SK-N-SH (cell line): Measurements from ENCODE around the gene ITGAE. TPM values are rescaled to one million over a fixed set of nuclear protein-coding genes. Genes with fewer than 3 reads are reported as not detected.

ENCODE experiments used
- CTCF ChIA-PET: fragments of 300-600, 350-600 bp; formaldehyde crosslinking; extraction: SDS; loops from one replicate; lab custom pipeline; 2021; lab: Yijun Ruan, JAX
- POLR2A ChIA-PET: fragments of 350-600 bp; sonication (Branson Sonifier 250); formaldehyde crosslinking; extraction: SDS; loops from one replicate; lab custom pipeline; 2020; ENCODE audit warnings: antibody characterized with exemption, inconsistent platforms; lab: Yijun Ruan, JAX
- DNase-seq: peaks from one replicate; pipeline ENCODE4 v3.0.0; 2012
- H2AFZ ChIP-seq: fragments of 200-600 bp; sonication (generic); 2 replicates; pipeline ENCODE4 v1.8.1; 2016; ENCODE audit warnings: antibody characterized with exemption, mild to moderate bottlenecking, low read depth
- H3F3A ChIP-seq: fragments of 200-600 bp; sonication (generic); replicated peaks from 2 replicates; pipeline ENCODE3; 2016; ENCODE audit warnings: antibody characterized with exemption, mild to moderate bottlenecking; ENCODE audit not compliant: insufficient read depth
- H3K27ac ChIP-seq, 2 experiments: fragments of 200-500 bp in 1 of 2; fragments of 200-600 bp in 1 of 2; sonication (Bioruptor generic) in 1 of 2; sonication (generic), shearing (Covaris generic) in 1 of 2; 2 replicates each; pipeline versions ENCODE4 v1.5.1 to v1.6.1; 2014 to 2016; ENCODE audit warnings: low read depth in 2 of 2, inconsistent platforms in 1 of 2, low read length in 1 of 2, mild to moderate bottlenecking in 1 of 2, mixed read lengths in 1 of 2
- H3K27me3 ChIP-seq: fragments of 200-600 bp; sonication (generic), shearing (Covaris generic); 2 replicates; pipeline ENCODE4 v1.6.1; 2016; ENCODE audit warnings: mixed run types; ENCODE audit not compliant: insufficient read depth
- H3K36me3 ChIP-seq, 2 experiments: fragments of 200-500 bp in 1 of 2; fragments of 200-600 bp in 1 of 2; sonication (Bioruptor generic) in 1 of 2; sonication (generic) in 1 of 2; replicated peaks in 1 of 2; 2 replicates each; pipeline versions ENCODE3 to v1.5.1; 2014 to 2016; ENCODE audit warnings: low read length in 1 of 2, mild to moderate bottlenecking in 1 of 2; ENCODE audit not compliant: insufficient read depth in 2 of 2, control insufficient read depth in 1 of 2
- H3K4me1 ChIP-seq, 2 experiments: fragments of 200-500 bp in 1 of 2; fragments of 200-600 bp in 1 of 2; sonication (Bioruptor generic) in 1 of 2; sonication (generic), shearing (Covaris generic) in 1 of 2; 2 replicates each; pipeline versions ENCODE4 v1.5.1 to v1.6.1; 2014 to 2016; ENCODE audit warnings: low read depth in 1 of 2, low read length in 1 of 2, mixed run types in 1 of 2; ENCODE audit not compliant: insufficient read depth in 2 of 2, control insufficient read depth in 1 of 2
- H3K4me2 ChIP-seq: fragments of 200-600 bp; sonication (generic), shearing (Covaris generic); 2 replicates; pipeline ENCODE4 v1.6.1; 2017; ENCODE audit warnings: mixed run types
- H3K4me3 ChIP-seq, 2 experiments: fragments of 200-500 bp in 1 of 2; fragments of 200-600 bp in 1 of 2; sonication (Bioruptor generic) in 1 of 2; sonication (generic), shearing (Covaris generic) in 1 of 2; 2 replicates each; pipeline versions ENCODE4 v1.5.1 to v1.8.1; 2014 to 2016; ENCODE audit warnings: low read depth in 2 of 2, inconsistent platforms in 1 of 2, low read length in 1 of 2, mild to moderate bottlenecking in 1 of 2, mixed read lengths in 1 of 2, moderate library complexity in 1 of 2
- H3K79me2 ChIP-seq: fragments of 200-600 bp; sonication (generic); 2 replicates; pipeline ENCODE4 v1.8.1; 2017; ENCODE audit warnings: mild to moderate bottlenecking; ENCODE audit not compliant: insufficient read depth
- H3K9ac ChIP-seq: fragments of 200-600 bp; sonication (generic); 2 replicates; pipeline ENCODE4 v1.6.1; 2017; ENCODE audit warnings: mixed run types
- H3K9me2 ChIP-seq: fragments of 200-600 bp; sonication (generic); 2 replicates; pipeline ENCODE4 v1.6.1; 2017; ENCODE audit warnings: mixed run types
- H3K9me3 ChIP-seq: fragments of 200-600 bp; sonication (generic); 2 replicates; pipeline ENCODE4 v1.6.1; 2017; ENCODE audit warnings: mixed run types, mild to moderate bottlenecking, moderate library complexity
- H4K20me1 ChIP-seq: fragments of 200-600 bp; sonication (generic); 2 replicates; pipeline ENCODE4 v1.6.1; 2017; ENCODE audit warnings: mild to moderate bottlenecking, mixed run types; ENCODE audit not compliant: insufficient read depth
- CHD2 ChIP-seq: fragments of 150-350 bp; IDR thresholded peaks from 2 replicates; pipeline ENCODE4 v1.6.1; 2018; ENCODE audit warnings: low read length; ENCODE audit not compliant: partially characterized antibody
- EP300 ChIP-seq, 2 experiments: IDR thresholded peaks; 2 replicates each; pipeline versions ENCODE4 v1.4.0 to v1.6.1; 2012; ENCODE audit warnings: borderline replicate concordance in 1 of 2, low read depth in 1 of 2, low read length in 1 of 2
- FOSL2 ChIP-seq: IDR thresholded peaks from 2 replicates; pipeline ENCODE4 v1.4.0; 2012; ENCODE audit warnings: low read depth, mild to moderate bottlenecking, moderate library complexity, borderline replicate concordance
- FOXJ3 ChIP-seq: sonication (generic); formaldehyde crosslinking; IDR thresholded peaks from 2 replicates; pipeline ENCODE4 v1.5.1; 2020; ENCODE audit warnings: mild to moderate bottlenecking, missing genetic modification reagents
- GABPA ChIP-seq: IDR thresholded peaks from 2 replicates; pipeline ENCODE4 v1.4.0; 2012; ENCODE audit warnings: low read depth, mild to moderate bottlenecking
- IRF3 ChIP-seq: fragments of 150-350 bp; IDR thresholded peaks from 2 replicates; pipeline ENCODE4 v1.6.1; 2016; ENCODE audit warnings: mild to moderate bottlenecking, low read depth, low read length
- JUND ChIP-seq: IDR thresholded peaks from 2 replicates; pipeline ENCODE4 v1.4.0; 2012
- MEF2A ChIP-seq: IDR thresholded peaks from 2 replicates; pipeline ENCODE4 v1.4.0; 2012; ENCODE audit warnings: low read depth, borderline replicate concordance
- MXI1 ChIP-seq: IDR thresholded peaks from 2 replicates; pipeline ENCODE4 v1.6.1; 2012; ENCODE audit warnings: mild to moderate bottlenecking, low read depth, low read length, improper control_type of control experiment
- NFIC ChIP-seq: IDR thresholded peaks from 2 replicates; pipeline ENCODE4 v1.4.0; 2012; ENCODE audit warnings: borderline replicate concordance
- NRF1 ChIP-seq: IDR thresholded peaks from 2 replicates; pipeline ENCODE4 v1.6.1; 2012; ENCODE audit warnings: low read depth, mild to moderate bottlenecking, low read length
- POLR2AphosphoS5 ChIP-seq: IDR thresholded peaks from 2 replicates; pipeline ENCODE4 v1.6.1; 2012; ENCODE audit warnings: low read depth, low read length
- RCOR1 ChIP-seq: fragments of 150-350 bp; IDR thresholded peaks from 2 replicates; pipeline ENCODE4 v1.6.1; 2017; ENCODE audit warnings: antibody characterized with exemption, low read length
- REST ChIP-seq: IDR thresholded peaks from 2 replicates; pipeline ENCODE4 v1.6.1; 2012; ENCODE audit warnings: mild to moderate bottlenecking, low read depth, low read length, moderate library complexity
- RFX5 ChIP-seq: IDR thresholded peaks from 2 replicates; pipeline ENCODE4 v1.6.1; 2012; ENCODE audit warnings: mild to moderate bottlenecking, improper control_type of control experiment, low read length
- RXRA ChIP-seq: IDR thresholded peaks from 2 replicates; pipeline ENCODE4 v1.4.0; 2012; ENCODE audit warnings: low read depth, mild to moderate bottlenecking, borderline replicate concordance
- SIN3A ChIP-seq: IDR thresholded peaks from 2 replicates; pipeline ENCODE4 v1.6.1; 2012; ENCODE audit warnings: low read depth, mild to moderate bottlenecking, low read length, moderate library complexity, borderline replicate concordance
- SMC3 ChIP-seq: IDR thresholded peaks from 2 replicates; pipeline ENCODE4 v1.6.1; 2012; ENCODE audit warnings: low read depth, low read length, improper control_type of control experiment
- TAF1 ChIP-seq: IDR thresholded peaks from 2 replicates; pipeline ENCODE4 v1.6.1; 2012; ENCODE audit warnings: low read depth, mild to moderate bottlenecking, low read length, moderate library complexity, borderline replicate concordance
- TEAD4 ChIP-seq: IDR thresholded peaks from 2 replicates; pipeline ENCODE4 v1.4.0; 2012; ENCODE audit warnings: mild to moderate bottlenecking, borderline replicate concordance; ENCODE audit not compliant: insufficient read depth
- YY1 ChIP-seq: IDR thresholded peaks from 2 replicates; pipeline ENCODE4 v1.4.0; 2012; ENCODE audit warnings: low read depth, mild to moderate bottlenecking
- WGBS: methylation state at CpG from one replicate; pipeline ENCODE4 v1.1.6; 2017; ENCODE audit warnings: low lambda C conversion rate; 5-methylcytosine and 5-hydroxymethylcytosine counted together
- polyA plus RNA-seq, 3 experiments: library from polyadenylated mRNA; depleted of rRNA; stranded (reverse); fragments of >200 nt; gene quantifications; 2 replicates each; pipeline ENCODE4 v1.2.3, GENCODE V29; 2012
- TF ChIP-seq, protein P1 (sequence below): IDR thresholded peaks from 2 replicates; pipeline ENCODE4; 2012
- TF ChIP-seq, protein P2 (sequence below): IDR thresholded peaks from 2 replicates; pipeline ENCODE4 v1.4.0; 2012; ENCODE audit warnings: low read depth

Gene ITGAE
- polyA plus RNA-seq, 1 of the 3 experiments (the other 2 are of a cell fraction), result 56.7 TPM

DNA sequence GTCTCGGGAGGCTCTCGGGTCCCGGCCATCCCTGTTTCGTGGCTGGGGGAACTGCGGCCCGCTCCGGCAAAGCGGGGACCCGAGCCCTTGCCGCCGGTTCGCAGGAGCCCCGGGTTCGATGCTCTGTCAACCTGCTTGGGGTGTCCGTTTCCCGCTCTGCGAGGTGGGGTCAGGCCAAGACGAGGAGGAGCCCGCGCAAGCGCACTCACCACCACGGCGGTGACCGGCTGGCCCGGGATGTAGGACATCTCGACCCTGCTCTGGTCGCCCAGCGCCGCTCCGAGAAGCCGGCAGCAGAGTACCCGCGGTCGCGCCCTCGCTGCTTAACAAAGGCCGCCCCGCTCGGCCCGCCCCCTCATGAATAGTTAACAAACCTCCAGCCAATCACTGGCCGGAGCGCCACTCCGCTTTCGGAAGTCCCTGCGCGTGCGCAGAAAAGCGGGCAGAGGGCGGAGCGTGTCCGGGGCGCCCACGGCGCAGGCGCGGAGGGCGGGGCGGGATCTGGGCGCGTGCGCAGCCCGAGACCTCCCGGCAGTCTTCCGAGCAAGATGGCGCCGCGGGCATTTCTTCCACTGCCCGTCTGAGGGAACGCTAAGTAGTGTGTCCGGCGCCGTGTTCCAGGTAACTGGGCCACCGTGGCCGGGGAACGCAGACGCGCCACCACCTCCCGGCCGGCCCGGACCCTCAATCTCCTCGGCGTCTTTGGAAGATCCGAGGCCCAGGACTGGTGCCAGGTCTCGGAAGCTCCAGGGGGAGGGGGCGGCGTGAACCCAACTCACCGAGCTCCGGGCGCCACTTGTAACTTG, 132.5 kb downstream of the ITGAE start, which contains the start of the genes EMC6 and TAX1BP3:
Gene EMC6 (plus strand): TSS at position 534 of the 806 bp plus-strand sequence. CDS start 335 bp downstream, outside the sequence.
Gene TAX1BP3 (minus strand): TSS at position 300 of the 806 bp plus-strand sequence. CDS start 52 bp downstream, at position 248.
- 0% methylated on average over 38 of the region's 89 CpGs for WGBS
- Histone ChIP-seq H3K4me2 (peak within 1 kb of the TSS; percentile 100), H2AFZ (peak within 1 kb of the TSS; percentile 79; the same call in 1 of the 2 replicates), H3K27ac (peak within 1 kb of the TSS; percentile 98), H3K4me3 (peak within 1 kb of the TSS; percentile 91 to 96), H3K9ac (peak within 1 kb of the TSS; percentile 100), H3K9me3 (no peaks in the 10 kb centered on the region), H3K9me2 (no peaks in the 10 kb centered on the region), H3K27me3 (no peaks in the 10 kb centered on the region), H3K36me3 (peaks cover 17% of the 10 kb centered on the region in 2 experiments), H3F3A (peaks cover 13% of the 10 kb centered on the region), H3K79me2 (peaks cover 62% of the 10 kb centered on the region), H3K4me1 (peaks cover 0 to 20% of the 10 kb centered on the region in 2 experiments; a peak in 1 of 4 replicates), H4K20me1 (peaks cover 37% of the 10 kb centered on the region)
- peak; percentile 99 for DNase-seq
- CTCF ChIA-PET, result interaction anchor here (1.0 to 3.1 kb wide), 4 partner anchors 11 to 620 kb away, joined by 3 to 14 read pairs (median 12); no protein-coding TSS in a partner anchor
- POLR2A ChIA-PET, result interaction anchor here (0.6 to 2.2 kb wide), 2 partner anchors 32 to 51 kb away, joined by 3 to 10 read pairs; partner anchors contain the start of genes CTNS and SHPK
- TF ChIP-seq, protein P1, sequence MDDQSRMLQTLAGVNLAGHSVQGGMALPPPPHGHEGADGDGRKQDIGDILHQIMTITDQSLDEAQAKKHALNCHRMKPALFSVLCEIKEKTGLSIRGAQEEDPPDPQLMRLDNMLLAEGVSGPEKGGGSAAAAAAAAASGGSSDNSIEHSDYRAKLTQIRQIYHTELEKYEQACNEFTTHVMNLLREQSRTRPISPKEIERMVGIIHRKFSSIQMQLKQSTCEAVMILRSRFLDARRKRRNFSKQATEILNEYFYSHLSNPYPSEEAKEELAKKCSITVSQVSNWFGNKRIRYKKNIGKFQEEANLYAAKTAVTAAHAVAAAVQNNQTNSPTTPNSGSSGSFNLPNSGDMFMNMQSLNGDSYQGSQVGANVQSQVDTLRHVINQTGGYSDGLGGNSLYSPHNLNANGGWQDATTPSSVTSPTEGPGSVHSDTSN, result peak; percentile 28
- TF ChIP-seq POLR2AphosphoS5 (peak; percentile 98), TAF1 (peak; percentile 94), IRF3 (0 out of 2 replicates have a peak, but pooled peaks have one; percentile 17), MEF2A (no peak), CHD2 (peak; percentile 10), RFX5 (0 out of 2 replicates have a peak, but pooled peaks have one; percentile 10), RCOR1 (no peak; the same call in 1 of the 2 replicates), YY1 (peak; percentile 98), SIN3A (peak; percentile 5; the same call in 1 of the 2 replicates), FOXJ3 (CRISPR knock-in tag) (no peak), MXI1 (0 out of 2 replicates have a peak, but pooled peaks have one; percentile 21), FOSL2 (no peak), NFIC (peak; percentile 38; the same call in 1 of the 2 replicates), JUND (no peak), REST (peak; percentile 30; the same call in 1 of the 2 replicates), NRF1 (peak; percentile 97), RXRA (no peak; the same call in 1 of the 2 replicates), EP300 (IDR thresholded peaks at IDR 0.05; ENCODE audit: borderline replicate concordance in 1 of 2, low read depth in 1 of 2, low read length in 1 of 2) (no peak), SMC3 (0 out of 2 replicates have a peak, but pooled peaks have one; percentile 6), GABPA (no peak), TEAD4 (peak; percentile 0; the same call in 1 of the 2 replicates)
- TF ChIP-seq, protein P2, sequence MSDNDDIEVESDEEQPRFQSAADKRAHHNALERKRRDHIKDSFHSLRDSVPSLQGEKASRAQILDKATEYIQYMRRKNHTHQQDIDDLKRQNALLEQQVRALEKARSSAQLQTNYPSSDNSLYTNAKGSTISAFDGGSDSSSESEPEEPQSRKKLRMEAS, result no peak; the same call in 1 of the 2 replicates
